Astrocyte (in vitro differentiated cells and primary cell): ENCODE data around the gene LRP11. TPM values are rescaled to one million over a fixed set of nuclear protein-coding genes. Genes with fewer than 3 reads are reported as not detected.

Experiments used
- DNase-seq: peaks from one replicate; pipeline ENCODE4 v3.0.0-alpha.2; 2010; ENCODE audit warnings: low read depth
- FAIRE-seq: peaks from 2 replicates; lab custom pipeline; 2011; peaks lifted over from hg19 to GRCh38; lab: Jason Lieb, UNC
- H2AFZ ChIP-seq: 2 replicates; pipeline ENCODE4 v1.6.0; 2012; ENCODE audit warnings: low read depth, low read length, inconsistent platforms
- H3K27ac ChIP-seq: 2 replicates; pipeline ENCODE4 v1.5.1; 2011; ENCODE audit warnings: low read depth, low read length, inconsistent platforms
- H3K27me3 ChIP-seq: 2 replicates; pipeline ENCODE4 v1.6.0; 2011; ENCODE audit warnings: low read length, inconsistent platforms; ENCODE audit not compliant: insufficient read depth
- H3K36me3 ChIP-seq: 2 replicates; pipeline ENCODE4 v1.5.1; 2011; ENCODE audit warnings: low read length, inconsistent platforms; ENCODE audit not compliant: insufficient read depth
- H3K4me1 ChIP-seq: 2 replicates; pipeline ENCODE4 v1.5.1; 2011; ENCODE audit warnings: low read length, inconsistent platforms; ENCODE audit not compliant: insufficient read depth
- H3K4me2 ChIP-seq: 2 replicates; pipeline ENCODE4 v1.6.0; 2012; ENCODE audit warnings: low read length, inconsistent platforms
- H3K4me3 ChIP-seq: 2 replicates; pipeline ENCODE4 v1.5.1; 2011; ENCODE audit warnings: low read depth, mild to moderate bottlenecking, low read length, inconsistent platforms; ENCODE audit not compliant: insufficient read depth
- H3K79me2 ChIP-seq: 2 replicates; pipeline ENCODE4 v1.6.0; 2012; ENCODE audit warnings: mild to moderate bottlenecking, low read length, inconsistent platforms; ENCODE audit not compliant: insufficient read depth
- H3K9ac ChIP-seq: 2 replicates; pipeline ENCODE4 v1.6.0; 2012; ENCODE audit warnings: mild to moderate bottlenecking, low read length, inconsistent platforms
- H3K9me3 ChIP-seq: 2 replicates; pipeline ENCODE4 v1.5.1; 2012; ENCODE audit warnings: low read depth, mild to moderate bottlenecking, low read length, inconsistent platforms; ENCODE audit not compliant: insufficient read depth
- H4K20me1 ChIP-seq: 2 replicates; pipeline ENCODE4 v1.6.0; 2012; ENCODE audit warnings: low read length, inconsistent platforms; ENCODE audit not compliant: insufficient read depth
- H3K27ac Mint-ChIP-seq: one replicate; pipeline ENCODE4 v1.8.0; 2021; ENCODE audit warnings: mild to moderate bottlenecking, mixed read lengths; ENCODE audit not compliant: unreplicated experiment
- H3K27me3 Mint-ChIP-seq: one replicate; pipeline ENCODE4 v1.8.0; 2021; ENCODE audit warnings: low read depth, mixed read lengths; ENCODE audit not compliant: unreplicated experiment
- H3K36me3 Mint-ChIP-seq: one replicate; pipeline ENCODE4 v1.8.0; 2021; ENCODE audit warnings: low read depth, mixed read lengths; ENCODE audit not compliant: unreplicated experiment
- H3K4me1 Mint-ChIP-seq: one replicate; pipeline ENCODE4 v1.8.0; 2021; ENCODE audit warnings: low read depth, mixed read lengths; ENCODE audit not compliant: unreplicated experiment
- H3K4me3 Mint-ChIP-seq: one replicate; pipeline ENCODE4 v1.8.0; 2021; ENCODE audit warnings: mild to moderate bottlenecking, moderate library complexity, mixed read lengths; ENCODE audit not compliant: unreplicated experiment
- H3K9me3 Mint-ChIP-seq: one replicate; pipeline ENCODE4 v1.8.0; 2021; ENCODE audit warnings: mild to moderate bottlenecking, mixed read lengths; ENCODE audit not compliant: unreplicated experiment
- EZH2 ChIP-seq: IDR thresholded peaks from 2 replicates; pipeline ENCODE4 v1.6.1; 2012; ENCODE audit warnings: mild to moderate bottlenecking, low read length, inconsistent platforms; ENCODE audit not compliant: insufficient read depth
- total RNA-seq: library from RNA; stranded (reverse); gene quantifications from 2 replicates; pipeline ENCODE4 v1.2.1, GENCODE V29; 2021
- TF ChIP-seq, protein P1 (sequence below): IDR thresholded peaks from 2 replicates; pipeline ENCODE4 v1.5.1; 2011; ENCODE audit warnings: low read depth, mild to moderate bottlenecking, inconsistent platforms, low read length, moderate library complexity; ENCODE audit not compliant: insufficient read depth

The LRP11 gene
- total RNA-seq, 1 donor from 2014 or later, result 24.2 TPM

- H3K4me3 ChIP-seq, result peak overlapping the region; percentile 11
- H3K4me3 Mint-ChIP-seq, result no peak overlapping the region
- DNase-seq (peak; percentile 85), FAIRE-seq (no peak)
- peak overlapping the region; percentile 10 for H3K27ac ChIP-seq
- peaks cover 26% of the 10 kb centered on the region for H3K4me1 ChIP-seq
- no peaks in the 10 kb centered on the region for H3K9me3 Mint-ChIP-seq
- H3K27ac Mint-ChIP-seq, result no peak overlapping the region
- H3K27me3 Mint-ChIP-seq, result peaks cover 62% of the 10 kb centered on the region
- no peaks in the 10 kb centered on the region for H3K36me3 ChIP-seq
- no peaks in the 10 kb centered on the region for H3K36me3 Mint-ChIP-seq
- peaks cover 9% of the 10 kb centered on the region for H3K4me1 Mint-ChIP-seq
- H2AFZ ChIP-seq, result peak overlapping the region; percentile 44
- peak overlapping the region; percentile 48 for H3K9ac ChIP-seq
- no peaks in the 10 kb centered on the region for H4K20me1 ChIP-seq
- no peaks in the 10 kb centered on the region for H3K79me2 ChIP-seq
- H3K27me3 ChIP-seq, result no peaks in the 10 kb centered on the region
- H3K9me3 ChIP-seq, result no peaks in the 10 kb centered on the region
- TF ChIP-seq, protein P1, sequence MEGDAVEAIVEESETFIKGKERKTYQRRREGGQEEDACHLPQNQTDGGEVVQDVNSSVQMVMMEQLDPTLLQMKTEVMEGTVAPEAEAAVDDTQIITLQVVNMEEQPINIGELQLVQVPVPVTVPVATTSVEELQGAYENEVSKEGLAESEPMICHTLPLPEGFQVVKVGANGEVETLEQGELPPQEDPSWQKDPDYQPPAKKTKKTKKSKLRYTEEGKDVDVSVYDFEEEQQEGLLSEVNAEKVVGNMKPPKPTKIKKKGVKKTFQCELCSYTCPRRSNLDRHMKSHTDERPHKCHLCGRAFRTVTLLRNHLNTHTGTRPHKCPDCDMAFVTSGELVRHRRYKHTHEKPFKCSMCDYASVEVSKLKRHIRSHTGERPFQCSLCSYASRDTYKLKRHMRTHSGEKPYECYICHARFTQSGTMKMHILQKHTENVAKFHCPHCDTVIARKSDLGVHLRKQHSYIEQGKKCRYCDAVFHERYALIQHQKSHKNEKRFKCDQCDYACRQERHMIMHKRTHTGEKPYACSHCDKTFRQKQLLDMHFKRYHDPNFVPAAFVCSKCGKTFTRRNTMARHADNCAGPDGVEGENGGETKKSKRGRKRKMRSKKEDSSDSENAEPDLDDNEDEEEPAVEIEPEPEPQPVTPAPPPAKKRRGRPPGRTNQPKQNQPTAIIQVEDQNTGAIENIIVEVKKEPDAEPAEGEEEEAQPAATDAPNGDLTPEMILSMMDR, result no peak
- no peak for TF ChIP-seq EZH2
- peak overlapping the region; percentile 73 for H3K4me2 ChIP-seq
Observed at GRCh38 chr6:149897015-149897697, 33.0 kb upstream of the LRP11 start.

GRCh38 chr6:149896491-149896890 is 32.3 kb upstream of the LRP11 start:
- Histone ChIP-seq H3K9me3 (no peaks in the 10 kb centered on the region), H4K20me1 (no peaks in the 10 kb centered on the region), H3K27ac (no peak overlapping the region), H2AFZ (no peak overlapping the region), H3K79me2 (no peaks in the 10 kb centered on the region), H3K4me3 (no peak overlapping the region), H3K36me3 (no peaks in the 10 kb centered on the region), H3K9ac (no peak overlapping the region), H3K4me1 (peaks cover 26% of the 10 kb centered on the region), H3K27me3 (no peaks in the 10 kb centered on the region), H3K4me2 (peak overlapping the region; percentile 73)
- H3K27ac Mint-ChIP-seq, result no peak overlapping the region
- no peak for TF ChIP-seq EZH2
- TF ChIP-seq, protein P1, result no peak
- no peak overlapping the region for H3K4me3 Mint-ChIP-seq
- FAIRE-seq (no peak), DNase-seq (peak; percentile 27)
- H3K36me3 Mint-ChIP-seq, result no peaks in the 10 kb centered on the region
- H3K27me3 Mint-ChIP-seq, result peaks cover 55% of the 10 kb centered on the region
- H3K4me1 Mint-ChIP-seq, result peaks cover 9% of the 10 kb centered on the region
- no peaks in the 10 kb centered on the region for H3K9me3 Mint-ChIP-seq

GRCh38 chr6:149895833-149896271 is 31.7 kb upstream of the LRP11 start:
- Mint-ChIP-seq H3K9me3 (no peaks in the 10 kb centered on the region), H3K27me3 (peaks cover 50% of the 10 kb centered on the region)
- no peak for FAIRE-seq

More at GRCh38 chr6:149895833-149896271, 31.7 kb upstream of the LRP11 start:
- Mint-ChIP-seq H3K4me1 (peaks cover 9% of the 10 kb centered on the region), H3K4me3 (no peak overlapping the region), H3K36me3 (no peaks in the 10 kb centered on the region), H3K27ac (no peak overlapping the region)
- Histone ChIP-seq H4K20me1 (no peaks in the 10 kb centered on the region), H3K27ac (no peak overlapping the region), H3K27me3 (no peaks in the 10 kb centered on the region), H3K9me3 (no peaks in the 10 kb centered on the region), H3K4me3 (no peak overlapping the region), H3K36me3 (no peaks in the 10 kb centered on the region), H3K4me2 (peak overlapping the region; percentile 73), H3K9ac (no peak overlapping the region), H3K79me2 (no peaks in the 10 kb centered on the region), H3K4me1 (peaks cover 26% of the 10 kb centered on the region), H2AFZ (no peak overlapping the region)
- TF ChIP-seq, protein P1, result no peak
- peak; percentile 57 for DNase-seq
